Measurements from ENCODE around the gene ANGPTL7.
"Not testable (repeated sequence)": the region's sequence is repeated elsewhere in the genome, so short reads cannot be mapped to it uniquely, and the experiment has no call there.

ANGPTL7 gene

GRCh38 chr1:11170102-11170501 is 19.1 kb upstream of the ANGPTL7 start:
- no peak for DNase-seq

DNA sequence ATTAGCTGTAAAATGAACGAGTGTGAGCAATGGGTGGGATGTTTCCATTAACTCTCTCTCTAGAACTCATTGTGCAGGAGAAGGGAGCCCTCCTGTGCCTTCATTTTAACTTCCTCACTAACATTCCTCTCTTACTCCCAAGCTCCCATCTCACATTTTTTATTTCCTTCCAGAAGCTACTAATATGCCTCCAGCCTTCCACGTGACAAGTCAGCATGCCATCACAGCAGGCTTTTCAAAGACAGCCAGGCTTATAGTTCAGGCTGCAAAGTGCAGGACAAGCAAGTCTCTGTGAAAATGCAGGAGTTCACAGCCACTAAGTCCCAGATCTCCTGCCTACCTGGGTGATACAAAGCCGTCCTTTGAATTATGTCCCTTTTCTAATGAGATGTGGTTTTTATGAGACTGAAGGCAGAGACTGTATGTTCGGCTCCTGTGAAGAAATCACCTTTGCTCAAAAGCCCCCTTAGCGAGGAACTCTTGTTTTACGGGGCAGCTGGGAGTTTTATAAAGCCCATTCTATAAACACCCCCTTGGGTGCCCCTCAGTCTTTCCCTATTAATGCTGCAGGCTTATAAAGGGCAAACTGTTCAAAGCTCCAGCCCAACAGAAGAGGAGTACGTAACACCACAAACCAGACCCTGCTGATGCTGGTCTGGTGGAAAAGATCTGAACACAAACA is 14.8 kb upstream of the ANGPTL7 start:
- no peak for DNase-seq

- DNase-seq: no peak
Observed at GRCh38 chr1:11175461-11175860, 13.7 kb upstream of the ANGPTL7 start.

DNA sequence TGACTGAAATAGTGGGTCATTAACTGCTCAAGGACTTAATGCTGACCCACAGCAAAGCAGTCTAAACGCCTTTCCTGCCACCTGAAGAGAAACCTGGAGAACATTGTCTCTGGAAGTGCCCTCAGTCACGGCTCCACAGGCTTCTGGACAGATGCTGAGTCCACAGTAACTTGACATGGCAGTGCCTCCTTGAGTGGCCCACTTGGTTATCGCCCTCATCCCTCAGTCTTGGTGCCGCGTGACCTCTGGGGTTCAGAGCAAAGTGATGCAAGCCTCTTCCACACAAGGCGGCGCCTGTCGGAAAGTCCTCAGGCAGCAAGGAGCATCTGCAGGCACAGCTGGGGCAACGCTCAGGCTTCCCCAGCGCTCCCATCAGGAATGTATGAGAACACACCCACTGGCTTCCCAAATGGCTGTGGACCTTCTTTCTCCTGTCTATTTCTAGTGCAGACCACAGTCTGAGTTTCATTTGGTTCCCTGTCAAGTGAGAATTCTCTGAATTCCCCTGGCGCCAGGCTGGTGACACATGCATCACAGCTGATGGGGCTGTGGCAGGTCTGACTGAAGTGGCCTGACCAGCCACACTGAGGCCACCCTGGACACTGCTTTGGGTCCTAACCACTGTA is 13.0 kb upstream of the ANGPTL7 start:
- no peak for DNase-seq

- no peak for DNase-seq
Observed at GRCh38 chr1:11178021-11179015, 10.8 kb upstream of the ANGPTL7 start.

GRCh38 chr1:11179125-11179524 is 10.0 kb upstream of the ANGPTL7 start:
- DNase-seq: no peak

DNA sequence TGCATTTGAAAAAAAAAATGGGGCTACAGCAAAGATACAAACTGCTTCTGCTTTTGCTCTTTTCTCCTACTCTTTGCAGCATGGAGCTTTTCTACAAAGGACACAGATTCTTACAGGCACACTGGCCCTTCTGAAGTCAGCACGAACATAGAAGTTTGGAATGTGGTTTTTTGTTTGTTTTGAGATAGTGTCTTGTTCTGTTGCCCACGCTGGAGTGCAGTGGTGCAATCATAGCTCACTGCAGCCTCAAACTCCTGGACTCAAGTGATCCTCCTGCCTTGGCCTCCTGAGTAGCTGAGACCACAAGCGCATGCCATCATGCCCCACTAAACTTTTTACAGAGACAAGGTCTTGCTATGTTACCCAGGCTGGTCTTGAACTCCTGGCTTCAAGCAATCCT is 9.4 kb upstream of the ANGPTL7 start:
- DNase-seq: not testable (repeated sequence)

DNA sequence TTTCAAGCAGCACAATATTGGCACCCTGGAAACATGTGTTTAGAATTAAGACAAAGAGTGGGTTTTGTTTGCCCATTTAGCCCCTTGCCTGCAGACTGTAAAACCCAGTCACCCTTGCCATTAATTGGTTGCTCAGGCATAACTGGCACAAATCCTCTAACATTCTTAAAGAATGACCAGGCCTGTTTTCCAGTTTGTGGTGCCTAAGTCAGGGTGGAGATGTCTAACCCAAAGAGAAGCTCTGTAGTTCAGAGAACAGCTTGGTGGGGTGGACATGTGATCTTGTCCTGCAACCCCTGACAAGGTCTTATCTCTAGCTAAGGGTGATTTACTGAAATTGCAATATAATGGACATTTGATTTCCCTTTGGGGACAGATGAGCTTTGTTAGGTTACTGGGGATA is 8.8 kb upstream of the ANGPTL7 start:
- DNase-seq: no peak

DNA sequence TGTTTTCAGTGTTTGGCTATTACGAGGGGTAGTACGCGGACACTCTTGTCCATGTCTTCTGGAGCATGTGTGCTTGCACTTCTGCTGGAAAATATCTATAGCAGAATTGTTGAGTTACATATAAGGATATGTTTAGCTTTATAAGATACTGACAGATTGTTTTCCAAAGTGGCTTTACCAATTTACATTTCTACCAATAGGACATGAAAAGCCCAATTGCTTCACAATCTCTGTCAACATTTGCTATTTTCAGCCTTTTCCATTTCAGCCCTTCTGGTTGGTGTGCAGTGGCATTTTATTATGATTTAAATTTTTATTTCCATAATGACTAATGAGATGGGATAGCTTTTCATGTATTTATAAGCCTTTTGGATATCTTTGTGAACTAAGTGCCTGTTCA is 6.3 kb upstream of the ANGPTL7 start:
- no peak for DNase-seq

DNA sequence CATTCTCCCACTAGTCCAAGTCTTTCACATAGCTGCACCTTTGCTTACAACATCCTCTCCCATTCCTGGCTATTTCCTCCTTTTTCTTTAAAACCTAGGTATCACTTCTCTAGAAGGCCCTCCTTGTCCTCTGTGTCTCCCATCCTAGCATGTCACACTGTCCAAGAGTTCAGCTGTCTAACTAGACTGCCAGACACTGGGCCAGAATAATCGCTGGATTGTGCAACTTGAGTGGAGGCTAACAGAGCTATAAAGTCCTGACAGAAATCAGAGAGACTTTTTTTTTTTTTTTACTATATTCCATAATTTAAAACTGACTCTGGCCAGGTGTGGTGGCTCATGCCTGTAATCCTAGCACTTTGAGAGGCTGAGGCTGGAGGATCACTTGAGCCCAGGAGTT is 4.2 kb upstream of the ANGPTL7 start:
- no peak for DNase-seq

DNA sequence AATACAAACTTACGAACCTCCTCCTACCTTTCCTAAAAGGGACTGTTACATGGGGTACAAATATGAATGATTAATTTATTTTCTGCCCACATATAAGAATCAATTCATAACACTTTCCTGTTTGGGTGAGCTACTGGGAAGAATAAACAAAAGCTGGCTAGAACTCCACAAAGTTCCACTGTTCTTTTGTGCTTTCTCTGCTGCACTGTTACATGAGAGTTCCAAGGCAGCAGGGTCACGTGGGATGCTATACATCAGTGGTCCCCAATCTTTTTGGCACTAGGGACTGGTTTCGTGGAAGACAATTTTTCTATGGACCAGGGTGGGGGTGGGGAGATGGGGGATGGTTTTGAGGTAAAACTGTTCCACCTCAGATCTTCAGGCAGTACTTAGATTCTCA is 2.2 kb upstream of the ANGPTL7 start:
- DNase-seq: no peak

DNA sequence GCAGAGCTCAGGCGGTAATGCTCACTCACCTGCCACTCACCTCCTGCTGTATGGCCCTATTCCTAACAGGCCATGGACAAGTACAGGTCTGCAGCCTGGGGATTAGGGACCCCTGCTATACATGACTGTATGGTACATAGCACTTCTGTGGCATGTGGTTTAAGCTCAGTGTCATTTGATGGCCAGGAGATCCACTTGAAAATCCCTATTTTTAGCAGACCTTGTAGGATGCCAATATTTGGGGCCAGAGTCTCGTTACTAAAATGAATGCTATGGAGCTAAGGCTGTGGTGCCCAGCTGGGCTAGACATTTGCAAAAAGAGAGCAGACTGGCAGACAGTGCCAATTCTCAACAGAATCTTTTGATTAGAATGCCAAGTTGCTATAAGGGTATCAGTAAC is 1.7 kb upstream of the ANGPTL7 start:
- no peak for DNase-seq

DNA sequence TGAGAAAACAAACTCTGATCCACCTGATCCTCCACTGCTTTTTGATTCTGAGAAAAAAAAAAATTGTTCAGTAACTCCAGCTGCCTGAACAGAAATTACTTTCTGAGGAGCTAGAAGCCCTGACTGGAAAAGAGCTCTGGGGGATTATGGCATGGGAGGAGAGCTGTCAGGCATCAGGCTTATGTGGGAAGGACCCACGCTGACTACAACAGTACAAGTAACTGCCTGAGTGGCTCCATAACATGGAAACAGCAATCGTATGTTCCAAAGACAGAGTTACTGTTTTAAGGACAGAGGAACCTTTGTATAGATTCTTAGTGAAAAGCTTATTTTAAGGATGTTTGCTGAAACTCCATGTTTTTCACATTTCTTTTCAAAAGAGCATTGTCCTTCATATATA is 1.2 kb upstream of the ANGPTL7 start:
- no peak for DNase-seq

DNA sequence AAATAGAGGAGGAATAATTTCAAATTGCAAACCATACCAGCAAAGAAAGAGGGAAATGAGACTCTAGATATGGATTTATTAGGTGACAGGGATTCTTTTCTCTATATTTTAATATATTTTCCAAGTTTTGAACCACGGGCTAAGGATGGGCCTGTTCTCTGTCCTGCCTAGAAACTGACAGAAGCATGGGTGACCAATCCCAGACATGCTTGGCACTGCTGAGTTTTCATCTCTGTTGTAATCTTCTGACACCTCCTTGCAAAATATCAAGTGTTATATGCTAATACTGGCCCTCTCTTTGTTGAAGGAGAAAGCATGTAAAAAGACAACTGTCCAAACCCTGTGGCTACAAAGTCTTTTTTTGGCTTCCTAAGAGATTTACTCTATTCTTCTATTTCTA is 774 bp upstream of the ANGPTL7 start:
- no peak for DNase-seq

DNA sequence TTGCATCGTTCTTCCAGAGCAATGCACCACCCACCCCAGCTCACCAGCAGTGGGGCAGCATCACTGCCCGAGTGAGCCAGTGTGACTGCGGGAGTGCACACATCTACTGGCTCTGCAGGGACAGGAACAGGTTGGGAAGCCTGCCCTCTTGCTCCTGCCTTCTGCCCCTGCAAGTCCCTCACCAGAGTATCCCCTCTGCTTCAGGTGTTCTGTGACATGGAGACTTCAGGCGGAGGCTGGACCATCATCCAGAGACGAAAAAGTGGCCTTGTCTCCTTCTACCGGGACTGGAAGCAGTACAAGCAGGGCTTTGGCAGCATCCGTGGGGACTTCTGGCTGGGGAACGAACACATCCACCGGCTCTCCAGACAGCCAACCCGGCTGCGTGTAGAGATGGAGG is 4.2 kb downstream of the ANGPTL7 start:
- no peak for DNase-seq

GRCh38 chr1:11194407-11195176 is 5.4 kb downstream of the ANGPTL7 start:
- no peak for DNase-seq

GRCh38 chr1:11196945-11197344 is 7.8 kb downstream of the ANGPTL7 start:
- DNase-seq: no peak

DNA sequence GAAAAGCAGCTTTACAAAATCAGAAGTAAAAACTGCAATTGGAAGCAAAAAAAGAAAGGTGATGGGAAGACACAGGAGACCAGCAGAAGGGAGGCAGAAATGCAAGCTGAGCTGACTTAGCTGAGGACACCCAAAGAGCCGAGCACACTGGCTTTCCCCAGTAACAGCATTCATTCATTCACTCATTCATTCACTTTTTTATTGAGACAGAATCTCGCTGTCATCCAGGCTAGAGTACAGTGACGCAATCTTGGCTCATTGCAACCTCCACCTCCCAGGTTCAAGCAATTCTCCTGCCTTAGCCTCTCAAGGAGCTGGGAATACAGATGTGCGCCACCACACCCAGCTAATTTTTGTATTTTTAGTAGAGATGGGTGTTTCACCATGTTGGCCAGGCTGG is 8.2 kb downstream of the ANGPTL7 start:
- no peak for DNase-seq

GRCh38 chr1:11198257-11198656 is 9.1 kb downstream of the ANGPTL7 start:
- DNase-seq: no peak

DNA sequence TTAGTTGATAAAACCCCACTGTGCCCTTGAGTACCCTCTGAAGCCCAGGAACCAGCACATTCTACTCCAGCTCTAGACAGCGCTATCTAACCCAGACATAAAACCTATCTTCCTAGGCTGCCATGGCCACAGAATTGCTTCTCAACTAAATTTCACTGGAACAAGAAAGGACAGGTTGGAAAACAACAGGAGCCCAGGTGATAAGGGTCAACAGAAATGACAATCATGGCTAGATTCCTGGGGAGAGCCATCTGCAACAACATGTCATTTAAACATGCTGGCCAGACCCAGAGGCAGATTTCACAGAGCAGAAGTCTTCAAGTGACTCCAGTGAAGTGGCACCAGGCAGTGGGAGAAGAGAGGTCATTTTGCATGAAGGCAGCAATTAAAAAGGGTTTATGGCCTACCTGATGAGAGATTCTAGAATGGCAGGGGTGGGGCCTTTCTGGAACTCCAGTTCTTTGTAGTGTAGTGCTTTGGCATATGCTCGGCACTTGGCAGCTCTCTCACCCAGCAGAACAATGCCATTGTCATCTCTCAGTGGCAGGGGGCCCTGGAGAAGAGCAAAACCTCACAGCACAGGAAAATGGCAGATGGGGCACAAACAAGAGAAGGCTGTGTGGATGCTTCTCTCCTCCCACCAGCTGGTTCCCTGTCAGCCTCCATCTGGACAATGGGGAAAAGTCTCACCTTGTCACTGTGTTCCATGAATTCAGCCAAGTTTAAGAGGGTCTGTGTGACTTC is 9.9 kb downstream of the ANGPTL7 start:
- DNase-seq: no peak

DNA sequence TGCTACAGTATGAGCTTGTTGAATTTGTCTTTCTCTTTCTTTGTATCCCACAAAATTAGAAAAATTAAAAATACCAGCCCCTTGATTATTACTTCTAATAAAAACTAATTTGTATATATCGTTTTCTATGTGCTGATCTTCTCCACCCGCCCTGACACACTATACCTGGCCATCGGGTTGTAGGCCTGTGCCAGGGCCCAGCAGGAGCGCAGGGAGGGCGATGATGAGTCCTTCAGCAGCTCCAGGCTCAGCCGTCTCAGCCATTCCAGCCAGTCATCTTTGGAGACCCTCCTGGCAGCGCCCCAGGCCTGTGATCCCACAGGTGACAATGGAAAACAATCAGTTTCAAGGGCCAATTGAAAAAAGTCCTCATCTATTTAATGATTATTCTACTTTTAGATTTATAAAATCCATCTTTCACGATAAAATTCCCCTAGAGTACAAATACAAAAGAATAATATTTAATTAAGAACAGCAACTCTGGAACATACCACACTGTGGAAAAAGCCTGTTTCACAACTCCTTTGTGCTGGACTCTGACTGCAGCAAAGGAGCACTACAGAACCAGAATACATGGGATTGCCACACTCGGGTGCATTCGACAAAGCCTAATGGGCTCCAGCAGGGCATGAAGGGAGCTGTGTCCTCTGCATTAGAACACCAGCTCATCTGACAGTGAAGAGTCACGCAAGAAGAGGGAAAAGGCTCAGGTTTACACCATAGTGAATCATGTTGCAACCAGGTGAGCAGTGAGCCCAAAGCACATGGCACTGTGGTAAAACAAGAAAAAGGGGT is 15.4 kb downstream of the ANGPTL7 start:
- DNase-seq: no peak
